HepG2 (cell line): ENCODE data around the gene SCYGR4. TPM values are rescaled to one million over a fixed set of nuclear protein-coding genes. Genes with fewer than 3 reads are reported as not detected.

Experiments used
- ETV5 ChIP-seq: IDR thresholded peaks from 2 replicates; pipeline ENCODE4 v1.6.1; 2018; ENCODE audit warnings: missing biosample characterization, missing genetic modification reagents, inconsistent platforms, borderline replicate concordance
- ZBTB40 ChIP-seq, 2 experiments: fragments of 450-650 bp in 1 of 2; sonication (generic) in 1 of 2; formaldehyde crosslinking in 1 of 2; IDR thresholded peaks; 2 replicates each; pipeline versions ENCODE4 v1.6.1 to v1.8.0; 2016 to 2022; ENCODE audit warnings: antibody characterized with exemption in 1 of 2, mild to moderate bottlenecking in 1 of 2, missing genetic modification reagents in 1 of 2
- ZNF746 ChIP-seq: sonication (generic); formaldehyde crosslinking; IDR thresholded peaks from 2 replicates; pipeline ENCODE4 v1.8.0; 2022; ENCODE audit warnings: mild to moderate bottlenecking, missing genetic modification reagents
- polyA plus RNA-seq, 8 experiments: library from polyadenylated mRNA; depleted of rRNA in 3 of 8; stranded (reverse) in 7 of 8; unstranded in 1 of 8; fragments of >200 nt; fragmentation: Illumina TruSeq in 4 of 8; extraction: Trizol in 4 of 8; gene quantifications; 2 replicates each; pipeline versions ENCODE4 v1.2.1 to v1.2.3, GENCODE V29; 2011 to 2016; ENCODE audit warnings: low read depth in 4 of 8, missing spikeins in 1 of 8, mixed read lengths in 1 of 8; ENCODE audit not compliant: insufficient read depth in 1 of 8
- total RNA-seq, 5 experiments: library from RNA; depleted of rRNA; stranded (reverse); fragments of >200 nt; fragmentation: Illumina TruSeq; extraction: Trizol; gene quantifications; 2 replicates each; pipeline ENCODE4 v1.2.3, GENCODE V29; 2016; ENCODE audit warnings: low read depth in 1 of 5

Gene SCYGR4
- total and polyA plus RNA-seq, 2 of the 13 experiments (the other 11 are each of a cell fraction or from before 2014, with no cell fraction given): not detected

- no peak for TF ChIP-seq ZBTB40 (IDR thresholded peaks at IDR 0.05)
- TF ChIP-seq ZBTB40 (CRISPR knock-in tag; IDR thresholded peaks at IDR 0.05): no peak
- TF ChIP-seq ETV5 (CRISPR knock-in tag): no peak
- TF ChIP-seq ZNF746 (CRISPR knock-in tag): no peak
Measured at GRCh38 chr2:227661025-227661649, 43.8 kb downstream of the SCYGR4 start (continued).
